ENCODE measurements around the gene PIR. TPM values are rescaled to one million over a fixed set of nuclear protein-coding genes. Genes with fewer than 3 reads are reported as not detected.
A peak's percentile ranks its signal among the peaks of the same experiment; 100 is the strongest.

Gene PIR
- total RNA-seq, 6 experiments from 2014 or later = 13.3 to 42.1 (median 23.1) TPM

GRCh38 chrX:15356444-15356843, 136.7 kb downstream of the PIR start:
- Histone ChIP-seq H3K9me3 (no peaks in the 10 kb centered on the region), H3K4me1 (no peaks in the 10 kb centered on the region), H3K27ac (peak overlapping the region in 1 of 3 donors; percentile 17), H3K36me3 (no peaks in the 10 kb centered on the region), H3K4me3 (no peak overlapping the region), H3K27me3 (no peaks in the 10 kb centered on the region)
- ATAC-seq = peak in 3 of 4 donors; percentile 53 to 68 (median 65)
- WGBS (ENCODE audit: insufficient coverage, low coverage, low lambda C conversion rate, missing lambda C conversion rate) = 16% methylated on average over 1 of the region's 1 CpG
- intact Hi-C loops (cut with DNase I) = no loop called here
- no peak for TF ChIP-seq POLR2A (IDR thresholded peaks at IDR 0.05)
- TF ChIP-seq CTCF (IDR thresholded peaks at IDR 0.05) = no peak
- DNase-seq = no peak

- Histone ChIP-seq H3K9me3 (no peaks in the 10 kb centered on the region), H3K4me3 (no peak overlapping the region), H3K27ac (no peak overlapping the region), H3K36me3 (no peaks in the 10 kb centered on the region), H3K27me3 (no peaks in the 10 kb centered on the region), H3K4me1 (no peaks in the 10 kb centered on the region)
- no peak for DNase-seq
- WGBS (ENCODE audit: insufficient coverage, low coverage, low lambda C conversion rate, missing lambda C conversion rate) = 39% methylated on average over 5 of the region's 8 CpGs
- ATAC-seq = peak in 1 of 4 donors; percentile 16
- TF ChIP-seq CTCF (IDR thresholded peaks at IDR 0.05) (no peak), POLR2A (IDR thresholded peaks at IDR 0.05) (no peak)
- intact Hi-C loops (cut with DNase I) = no loop called here
Observed at GRCh38 chrX:15350329-15350996, 142.7 kb downstream of the PIR start.

DNA sequence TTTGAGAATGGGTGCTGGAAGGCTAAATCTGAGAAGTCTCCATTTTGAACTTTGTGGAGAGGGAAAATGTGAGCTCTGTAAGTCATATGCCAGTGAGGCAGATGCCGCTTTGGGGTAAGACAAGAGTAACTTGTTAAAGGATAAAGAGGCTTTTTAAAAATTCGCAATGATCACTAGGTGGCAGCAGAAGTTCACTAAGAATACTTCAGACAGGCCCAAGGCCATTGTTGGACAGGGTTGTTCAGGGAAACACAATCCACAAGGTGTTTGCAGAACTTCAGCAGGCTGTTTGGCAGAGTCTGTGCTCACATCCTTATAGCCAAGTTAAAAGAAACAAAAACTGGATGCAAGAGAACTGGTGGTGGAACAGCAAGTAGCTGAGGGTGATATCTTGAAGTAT, 144.1 kb downstream of the PIR start:
- WGBS (ENCODE audit: insufficient coverage, low coverage, low lambda C conversion rate, missing lambda C conversion rate) = 14% methylated on average over 2 of the region's 2 CpGs

DNA sequence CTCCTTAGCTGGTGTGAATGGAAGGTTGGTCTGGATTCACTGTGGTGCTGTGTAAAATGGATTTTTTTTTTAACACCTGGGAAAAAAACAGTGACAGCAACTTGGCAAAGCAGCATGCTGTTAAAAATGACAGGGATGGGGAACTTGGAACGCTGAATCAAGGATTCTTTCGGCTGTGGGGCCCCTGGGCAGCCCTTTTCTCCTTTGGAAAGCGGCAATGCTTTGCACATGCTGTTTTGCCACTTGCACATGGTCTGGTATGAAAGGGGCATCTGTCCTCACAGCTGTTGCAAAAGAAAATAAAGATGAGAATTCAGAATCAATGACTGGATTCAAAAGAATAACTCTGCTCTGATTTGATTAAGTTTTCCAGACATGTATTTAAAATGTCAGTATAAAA, 147.2 kb downstream of the PIR start:
- no peak for ATAC-seq
- intact Hi-C loops (cut with DNase I) = no loop called here
- Histone ChIP-seq H3K27ac (no peak overlapping the region), H3K4me1 (no peaks in the 10 kb centered on the region), H3K9me3 (no peaks in the 10 kb centered on the region), H3K4me3 (no peak overlapping the region), H3K36me3 (no peaks in the 10 kb centered on the region), H3K27me3 (peaks cover 0 to 3% of the 10 kb centered on the region in 2 donors)
- TF ChIP-seq CTCF (IDR thresholded peaks at IDR 0.05) (no peak), POLR2A (IDR thresholded peaks at IDR 0.05) (no peak)
- no peak for DNase-seq
- 50% methylated on average over 2 of the region's 3 CpGs for WGBS (ENCODE audit: insufficient coverage, low coverage, low lambda C conversion rate, missing lambda C conversion rate)

More for the DNA sequence above, 144.1 kb downstream of the PIR start:
- Histone ChIP-seq H3K9me3 (no peaks in the 10 kb centered on the region), H3K4me3 (no peak overlapping the region), H3K36me3 (no peaks in the 10 kb centered on the region), H3K27me3 (no peaks in the 10 kb centered on the region), H3K27ac (no peak overlapping the region), H3K4me1 (no peaks in the 10 kb centered on the region)
- DNase-seq (no peak), ATAC-seq (peak; percentile 83 to 93 (median 88))
- intact Hi-C loops (cut with DNase I) = no loop called here
- TF ChIP-seq POLR2A (IDR thresholded peaks at IDR 0.05) (no peak), CTCF (IDR thresholded peaks at IDR 0.05) (peak; percentile 52 to 67 (median 60))
